ENCODE results near the gene SPEM2.

DNA sequence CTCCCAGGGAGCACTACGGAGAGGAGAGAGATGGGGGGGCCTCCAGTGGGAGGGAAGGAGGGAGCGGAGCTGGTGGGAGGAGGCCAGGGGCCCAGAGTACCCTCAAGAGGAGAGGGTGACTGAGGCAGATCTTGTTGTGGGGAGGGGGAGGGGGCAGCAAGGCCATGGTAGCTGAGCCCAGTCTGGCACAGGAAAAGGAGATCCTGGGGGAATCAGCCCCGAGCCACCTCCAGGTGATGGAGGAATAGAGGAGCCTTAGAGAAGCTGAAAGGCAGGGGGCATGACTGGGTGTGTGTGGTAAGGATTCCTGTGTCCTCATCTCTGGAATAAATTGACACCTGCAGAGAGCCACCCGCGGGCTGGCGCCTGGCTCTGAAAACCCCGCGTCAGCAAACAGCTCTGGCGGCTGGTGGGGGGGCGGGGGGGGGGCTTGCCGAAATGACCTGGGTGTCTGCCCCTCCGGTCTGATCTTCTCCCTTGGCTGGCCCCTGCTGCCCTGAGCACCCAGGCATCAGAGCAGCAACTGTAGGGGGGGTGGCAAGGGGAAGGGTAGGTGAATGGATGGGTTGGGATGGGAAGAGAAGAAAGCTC lies 19.1 kb upstream of the SPEM2 start:
- TF ChIP-seq CTCF (IDR thresholded peaks at IDR 0.05; ENCODE audit: insufficient read depth, low read length, poor library complexity, severe bottlenecking) (no peak), EZH2phosphoT487 (conservative IDR thresholded peaks at IDR 0.05; ENCODE audit: low read length) (no peak)

Measured in SU-DHL-6 (cell line).